Measurements from ENCODE around the gene VPS37C.

Gene VPS37C

DNA sequence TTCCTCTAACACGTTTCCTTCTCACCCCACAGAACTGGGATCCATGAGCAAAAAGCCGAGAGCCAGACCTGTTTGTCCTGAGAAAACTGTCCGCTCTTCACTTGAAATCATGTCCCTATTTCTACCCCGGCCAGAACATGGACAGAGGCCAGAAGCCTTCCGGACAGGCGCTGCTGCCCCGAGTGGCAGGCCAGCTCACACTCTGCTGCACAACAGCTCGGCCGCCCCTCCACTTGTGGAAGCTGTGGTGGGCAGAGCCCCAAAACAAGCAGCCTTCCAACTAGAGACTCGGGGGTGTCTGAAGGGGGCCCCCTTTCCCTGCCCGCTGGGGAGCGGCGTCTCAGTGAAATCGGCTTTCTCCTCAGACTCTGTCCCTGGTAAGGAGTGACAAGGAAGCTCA is 35.0 kb downstream of the VPS37C start:
- peaks cover 10% of the 10 kb centered on the region for H3K4me1 ChIP-seq (ENCODE audit: low read length)
- H4K20me1 ChIP-seq (ENCODE audit: insufficient read depth, low read length): no peaks in the 10 kb centered on the region

DNA sequence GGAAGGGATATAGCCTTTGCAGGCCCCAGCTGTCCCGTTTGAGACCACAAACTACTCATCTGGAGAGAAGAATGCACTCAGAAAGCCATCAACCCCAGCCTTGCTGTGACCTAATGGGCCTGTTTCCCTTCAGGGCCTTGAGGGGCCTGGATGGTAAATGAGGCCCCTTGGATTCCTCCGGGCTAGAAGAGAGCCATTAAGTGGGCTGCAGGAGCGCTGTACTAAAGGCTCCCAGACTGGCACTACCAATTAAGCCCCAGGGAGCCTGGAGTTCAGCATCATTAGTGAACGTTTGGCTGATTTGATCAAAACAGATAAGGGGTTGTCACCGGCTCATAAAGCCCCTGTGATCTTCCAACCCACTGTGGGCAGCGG is 35.9 kb downstream of the VPS37C start:
- Histone ChIP-seq H3K4me3 (ENCODE audit: low read length) (no peak overlapping the region), H3K27me3 (ENCODE audit: low read depth, low read length) (no peaks in the 10 kb centered on the region), H3K27ac (ENCODE audit: low read length) (no peak overlapping the region), H3K9me3 (ENCODE audit: insufficient read depth, low read length) (no peaks in the 10 kb centered on the region), H2AFZ (ENCODE audit: low read depth, low read length) (no peak overlapping the region), H3K9ac (ENCODE audit: low read length) (no peak overlapping the region), H3K4me2 (ENCODE audit: low read length) (no peak overlapping the region), H3K4me1 (ENCODE audit: low read length) (peaks cover 9% of the 10 kb centered on the region), H3K79me2 (ENCODE audit: low read length) (no peaks in the 10 kb centered on the region), H4K20me1 (ENCODE audit: insufficient read depth, low read length) (no peaks in the 10 kb centered on the region), H3K36me3 (replicated peaks; ENCODE audit: low read depth, low read length) (no peaks in the 10 kb centered on the region)
- TF ChIP-seq EZH2phosphoT487 (IDR thresholded peaks at IDR 0.05; ENCODE audit: low read depth): no peak
- TF ChIP-seq, protein P1, sequence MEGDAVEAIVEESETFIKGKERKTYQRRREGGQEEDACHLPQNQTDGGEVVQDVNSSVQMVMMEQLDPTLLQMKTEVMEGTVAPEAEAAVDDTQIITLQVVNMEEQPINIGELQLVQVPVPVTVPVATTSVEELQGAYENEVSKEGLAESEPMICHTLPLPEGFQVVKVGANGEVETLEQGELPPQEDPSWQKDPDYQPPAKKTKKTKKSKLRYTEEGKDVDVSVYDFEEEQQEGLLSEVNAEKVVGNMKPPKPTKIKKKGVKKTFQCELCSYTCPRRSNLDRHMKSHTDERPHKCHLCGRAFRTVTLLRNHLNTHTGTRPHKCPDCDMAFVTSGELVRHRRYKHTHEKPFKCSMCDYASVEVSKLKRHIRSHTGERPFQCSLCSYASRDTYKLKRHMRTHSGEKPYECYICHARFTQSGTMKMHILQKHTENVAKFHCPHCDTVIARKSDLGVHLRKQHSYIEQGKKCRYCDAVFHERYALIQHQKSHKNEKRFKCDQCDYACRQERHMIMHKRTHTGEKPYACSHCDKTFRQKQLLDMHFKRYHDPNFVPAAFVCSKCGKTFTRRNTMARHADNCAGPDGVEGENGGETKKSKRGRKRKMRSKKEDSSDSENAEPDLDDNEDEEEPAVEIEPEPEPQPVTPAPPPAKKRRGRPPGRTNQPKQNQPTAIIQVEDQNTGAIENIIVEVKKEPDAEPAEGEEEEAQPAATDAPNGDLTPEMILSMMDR (IDR thresholded peaks at IDR 0.05; ENCODE audit: low read depth, low read length): no peak

More for the DNA sequence above, 35.0 kb downstream of the VPS37C start:
- Histone ChIP-seq H3K4me3 (ENCODE audit: low read length) (no peak overlapping the region), H3K79me2 (ENCODE audit: low read length) (no peaks in the 10 kb centered on the region), H3K4me2 (ENCODE audit: low read length) (no peak overlapping the region), H3K27me3 (ENCODE audit: low read depth, low read length) (no peaks in the 10 kb centered on the region), H3K9me3 (ENCODE audit: insufficient read depth, low read length) (no peaks in the 10 kb centered on the region), H3K36me3 (replicated peaks; ENCODE audit: low read depth, low read length) (no peaks in the 10 kb centered on the region), H3K27ac (ENCODE audit: low read length) (no peak overlapping the region), H3K9ac (ENCODE audit: low read length) (no peak overlapping the region), H2AFZ (ENCODE audit: low read depth, low read length) (no peak overlapping the region)
- TF ChIP-seq, protein P1 (IDR thresholded peaks at IDR 0.05; ENCODE audit: low read depth, low read length): no peak
- no peak for TF ChIP-seq EZH2phosphoT487 (IDR thresholded peaks at IDR 0.05; ENCODE audit: low read depth)

DNA sequence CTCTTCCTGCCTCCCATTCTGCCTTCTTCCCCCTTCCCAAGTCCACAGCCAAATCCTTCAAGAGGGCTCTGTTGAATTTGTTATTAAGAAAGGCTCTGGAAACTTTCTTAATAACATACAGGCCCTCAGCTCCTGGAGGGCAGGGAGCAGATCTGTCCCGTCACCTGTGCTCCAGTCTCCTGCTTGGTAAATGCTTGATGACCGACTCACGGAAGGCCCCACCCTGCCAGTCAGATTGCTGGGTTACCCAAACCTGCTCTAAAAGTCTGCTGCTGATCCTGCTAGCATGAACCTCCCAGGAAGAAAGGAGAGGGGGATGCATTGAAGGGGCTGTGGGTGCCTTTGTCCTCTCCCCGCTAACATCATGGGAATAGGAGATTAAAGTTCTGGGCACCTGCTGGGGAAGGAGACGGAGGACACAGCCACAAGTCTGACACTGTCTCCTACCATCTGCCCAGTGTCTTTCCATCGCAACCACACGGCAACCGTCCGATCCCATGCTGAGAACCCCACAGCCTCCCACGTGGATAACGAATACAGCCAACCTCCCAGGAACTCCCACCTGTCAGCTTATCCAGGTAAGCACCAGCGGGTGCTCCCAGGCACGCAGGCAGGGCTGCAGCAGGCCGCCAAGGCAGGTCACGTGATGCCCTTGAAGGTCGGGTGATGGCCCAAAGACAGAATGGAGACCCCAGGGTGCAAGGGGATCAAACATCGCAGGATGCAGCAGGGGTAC is 36.5 kb downstream of the VPS37C start:
- peaks cover 4% of the 10 kb centered on the region for H3K4me1 ChIP-seq (ENCODE audit: low read length)
- TF ChIP-seq, protein P1 (IDR thresholded peaks at IDR 0.05; ENCODE audit: low read depth, low read length): no peak
- TF ChIP-seq EZH2phosphoT487 (IDR thresholded peaks at IDR 0.05; ENCODE audit: low read depth): no peak

DNA sequence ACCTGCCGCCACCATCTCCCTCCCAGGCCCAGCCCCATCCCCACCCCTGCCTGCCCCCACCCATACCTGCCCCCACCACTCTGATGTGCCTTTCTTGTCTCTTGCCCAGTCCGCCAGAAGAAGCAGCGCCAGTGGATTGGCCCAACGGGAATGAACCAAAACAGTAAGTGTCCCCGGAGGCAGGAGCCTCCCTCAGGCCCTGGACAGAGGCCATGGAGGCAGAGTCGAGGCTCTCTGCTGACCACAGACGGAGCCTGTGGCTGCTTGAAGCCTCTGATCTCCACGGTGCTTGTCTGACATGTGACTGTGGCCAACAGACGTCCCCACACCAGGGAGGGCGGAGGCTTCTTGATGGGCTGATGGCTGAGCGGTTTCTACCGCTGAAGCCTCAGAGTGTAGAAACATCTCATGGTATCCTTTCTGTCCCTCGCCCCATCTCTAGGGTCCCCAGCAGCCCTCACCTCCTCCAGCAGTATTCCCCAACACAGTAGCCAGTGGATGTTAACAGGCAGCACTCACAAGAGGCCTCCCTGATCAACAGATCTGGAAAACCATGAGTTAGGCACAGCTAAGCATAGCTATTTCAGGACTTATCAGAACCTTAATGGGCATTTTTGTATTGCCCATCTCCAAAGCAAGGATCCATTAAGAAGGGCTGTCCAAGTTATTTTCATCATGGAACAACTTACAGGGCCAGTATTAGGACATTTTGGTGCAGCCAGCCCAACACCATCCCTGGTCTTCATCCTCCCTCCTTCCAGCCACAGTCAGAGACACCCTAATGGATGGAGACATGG is 37.3 kb downstream of the VPS37C start:
- Histone ChIP-seq H3K4me1 (ENCODE audit: low read length) (no peaks in the 10 kb centered on the region), H3K79me2 (ENCODE audit: low read length) (no peaks in the 10 kb centered on the region), H3K36me3 (replicated peaks; ENCODE audit: low read depth, low read length) (no peaks in the 10 kb centered on the region), H3K4me3 (ENCODE audit: low read length) (no peak overlapping the region), H2AFZ (ENCODE audit: low read depth, low read length) (no peak overlapping the region), H3K4me2 (ENCODE audit: low read length) (no peak overlapping the region), H3K9ac (ENCODE audit: low read length) (no peak overlapping the region), H3K27ac (ENCODE audit: low read length) (no peak overlapping the region), H3K27me3 (ENCODE audit: low read depth, low read length) (no peaks in the 10 kb centered on the region), H4K20me1 (ENCODE audit: insufficient read depth, low read length) (no peaks in the 10 kb centered on the region), H3K9me3 (ENCODE audit: insufficient read depth, low read length) (no peaks in the 10 kb centered on the region)
- no peak for TF ChIP-seq EZH2phosphoT487 (IDR thresholded peaks at IDR 0.05; ENCODE audit: low read depth)
- TF ChIP-seq, protein P1 (IDR thresholded peaks at IDR 0.05; ENCODE audit: low read depth, low read length): no peak

More for the DNA sequence above, 36.5 kb downstream of the VPS37C start:
- H4K20me1 ChIP-seq (ENCODE audit: insufficient read depth, low read length): no peaks in the 10 kb centered on the region
- no peaks in the 10 kb centered on the region for H3K9me3 ChIP-seq (ENCODE audit: insufficient read depth, low read length)
- no peak overlapping the region for H3K27ac ChIP-seq (ENCODE audit: low read length)
- no peaks in the 10 kb centered on the region for H3K27me3 ChIP-seq (ENCODE audit: low read depth, low read length)
- H3K36me3 ChIP-seq (replicated peaks; ENCODE audit: low read depth, low read length): no peaks in the 10 kb centered on the region
- H3K9ac ChIP-seq (ENCODE audit: low read length): no peak overlapping the region
- no peaks in the 10 kb centered on the region for H3K79me2 ChIP-seq (ENCODE audit: low read length)
- no peak overlapping the region for H3K4me3 ChIP-seq (ENCODE audit: low read length)
- no peak overlapping the region for H2AFZ ChIP-seq (ENCODE audit: low read depth, low read length)
- no peak overlapping the region for H3K4me2 ChIP-seq (ENCODE audit: low read length)

All from OCI-LY3 (cell line).